GM19324 (cell line): ENCODE measurements around the gene MCAM.

Experiments
- ATAC-seq: cut with Tn5 transposase; IDR thresholded peaks from one replicate; pipeline ENCODE4 v1.9.1; 2021; ENCODE audit warnings: mild to moderate bottlenecking, moderate library complexity; ENCODE audit not compliant: unreplicated experiment, low FRiP score

The MCAM gene

GRCh38 chr11:119309953-119310681 is 6.8 kb downstream of the MCAM start:
- ATAC-seq, result no peak

DNA sequence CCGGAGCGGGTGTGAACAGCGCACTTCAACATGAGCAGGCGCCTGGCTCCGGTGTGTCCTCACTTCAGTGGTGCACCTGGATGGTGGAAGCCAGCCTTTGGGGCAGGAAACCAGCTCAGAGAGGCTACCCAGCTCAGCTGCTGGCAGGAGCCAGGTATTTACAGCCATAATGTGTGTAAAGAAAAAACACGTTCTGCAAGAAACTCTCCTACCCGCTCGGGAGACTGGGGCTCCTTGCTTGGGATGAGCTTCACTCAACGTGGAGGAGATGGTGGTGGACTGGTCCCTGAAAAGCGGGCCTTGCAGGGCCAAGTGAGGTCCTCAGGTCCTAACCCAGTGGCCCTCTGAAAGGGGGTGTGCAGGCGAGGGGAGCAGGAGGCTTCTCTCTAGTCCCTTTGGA is 7.5 kb downstream of the MCAM start:
- no peak for ATAC-seq

GRCh38 chr11:119307974-119308373 is 9.0 kb downstream of the MCAM start:
- no peak for ATAC-seq

DNA sequence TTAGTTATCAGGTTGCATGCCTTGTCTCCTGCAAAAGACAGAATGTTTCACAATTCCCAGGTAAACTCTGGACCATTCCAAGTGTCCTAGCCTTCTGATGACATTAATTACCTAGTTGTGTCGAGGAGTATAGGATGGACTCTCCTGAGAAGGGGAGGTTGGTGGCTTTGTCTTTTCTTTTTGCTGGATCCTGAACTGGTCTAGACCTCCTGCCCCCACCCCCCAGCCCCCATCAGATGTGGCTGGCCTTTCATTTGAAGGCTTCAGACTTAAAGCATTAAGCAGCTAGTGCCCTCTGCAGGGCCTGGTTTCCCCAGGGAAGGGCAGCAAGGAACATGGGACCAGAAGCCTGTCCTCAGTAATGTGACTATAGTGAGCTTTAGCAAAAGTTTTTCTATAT is 9.7 kb downstream of the MCAM start:
- ATAC-seq, result no peak

GRCh38 chr11:119306373-119306890 is 10.5 kb downstream of the MCAM start:
- no peak for ATAC-seq

DNA sequence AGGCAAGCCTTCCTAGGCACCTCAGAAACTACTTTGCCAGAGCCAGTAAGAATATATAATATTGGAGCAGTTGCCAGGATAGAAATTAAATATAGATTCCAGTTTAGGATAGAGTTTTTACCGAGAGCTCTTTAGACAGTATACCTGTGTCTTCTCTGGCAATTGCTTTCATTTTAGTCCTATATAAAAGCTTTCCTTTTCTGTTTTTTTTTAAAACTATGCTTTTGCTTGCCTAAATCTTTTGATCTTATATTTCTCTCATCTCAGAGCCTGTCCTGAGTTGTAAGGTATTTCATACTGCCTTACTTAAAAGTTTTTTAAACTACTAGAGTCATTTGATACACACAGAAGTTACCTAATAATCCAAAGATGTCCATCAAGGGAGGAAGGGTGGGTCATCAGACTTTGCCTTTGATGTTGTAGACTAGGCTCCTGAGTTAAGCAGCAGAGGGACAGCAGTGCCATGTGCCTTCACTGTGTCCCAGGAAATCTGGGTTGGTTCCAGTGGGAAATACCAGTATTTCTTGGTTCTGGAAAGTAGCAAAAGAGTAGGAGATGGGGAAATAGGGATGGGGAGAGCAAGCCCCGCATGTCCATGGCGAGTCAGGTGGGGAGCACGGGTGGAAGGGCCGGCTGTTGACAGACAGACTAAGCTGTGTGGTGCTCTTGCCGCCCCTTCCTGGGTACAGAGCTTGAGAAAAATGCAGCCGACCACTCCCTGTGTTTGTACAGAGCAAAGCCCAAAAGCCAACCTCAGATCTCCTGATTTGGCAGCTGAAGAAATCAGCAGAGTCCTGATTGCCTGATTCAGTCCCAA is 11.2 kb downstream of the MCAM start:
- ATAC-seq, result no peak

- ATAC-seq, result no peak
These were observed 13.7 kb downstream of the MCAM start for GRCh38 chr11:119303227-119303718.

DNA sequence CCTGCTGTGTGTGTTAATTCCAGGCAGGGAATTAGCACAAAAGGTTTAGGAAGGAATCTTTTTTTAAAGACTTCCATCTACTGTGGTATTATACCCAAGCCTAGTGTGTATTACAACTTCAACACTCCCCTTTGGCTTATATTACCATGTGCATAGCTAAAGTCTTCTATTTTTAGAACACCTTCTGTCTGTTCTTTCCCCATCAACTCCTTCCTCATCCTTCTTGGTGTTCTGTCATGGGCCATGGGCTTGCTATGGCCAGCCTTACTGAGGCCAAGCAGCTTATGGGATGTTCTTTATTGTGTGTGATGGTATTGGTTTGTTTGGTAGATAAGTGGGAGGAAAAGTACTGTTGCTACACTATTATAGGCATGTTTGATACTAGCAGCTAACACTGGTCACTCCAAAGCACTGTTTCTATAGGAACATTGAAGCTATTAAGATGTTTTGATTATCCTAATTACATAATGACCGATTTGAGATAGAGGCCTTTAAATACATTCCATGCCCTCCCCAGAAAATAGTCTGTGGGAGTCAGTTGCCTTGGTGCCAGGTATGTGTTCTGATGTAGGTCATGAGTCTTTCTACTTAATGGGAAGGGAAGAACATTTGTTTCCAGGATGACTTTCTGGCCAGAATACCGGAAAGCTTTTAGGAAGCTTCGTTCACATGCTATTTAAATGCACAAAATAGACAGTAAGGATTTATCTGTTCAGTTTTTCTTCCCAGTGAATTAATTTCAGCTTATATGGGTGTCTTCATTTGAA is 16.5 kb downstream of the MCAM start:
- ATAC-seq, result no peak

DNA sequence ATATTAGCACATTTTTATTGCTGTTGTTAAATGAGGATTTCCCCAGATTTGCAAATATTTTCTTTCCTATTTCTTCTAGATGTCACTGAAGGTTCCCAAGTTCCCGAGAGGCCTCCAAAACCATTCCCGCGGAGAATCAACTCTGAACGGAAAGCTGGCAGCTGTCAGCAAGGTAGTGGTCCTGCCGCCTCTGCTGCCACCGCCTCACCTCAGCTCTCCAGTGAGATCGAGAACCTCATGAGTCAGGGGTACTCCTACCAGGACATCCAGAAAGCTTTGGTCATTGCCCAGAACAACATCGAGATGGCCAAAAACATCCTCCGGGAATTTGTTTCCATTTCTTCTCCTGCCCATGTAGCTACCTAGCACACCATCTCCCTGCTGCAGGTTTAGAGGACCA is 17.5 kb downstream of the MCAM start:
- no peak for ATAC-seq

DNA sequence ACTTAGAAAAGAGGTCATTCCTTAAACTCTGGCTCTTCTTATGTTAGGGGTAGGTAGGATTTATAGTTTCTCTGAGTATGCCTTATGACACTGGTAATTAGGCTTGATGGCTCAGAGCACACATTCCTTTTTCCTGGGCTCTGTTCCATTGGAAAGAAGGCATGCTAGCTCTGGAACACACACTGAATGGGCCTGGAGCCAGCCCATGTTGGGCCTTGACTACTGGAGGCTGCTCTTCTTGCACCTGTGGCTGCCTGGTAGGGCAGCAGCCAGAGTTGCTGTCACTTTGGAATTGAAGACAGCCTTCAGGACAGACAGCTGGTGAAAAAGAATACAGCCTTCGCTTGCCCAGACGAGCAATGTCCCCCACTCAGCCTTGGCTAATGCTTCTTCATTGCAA is 18.2 kb downstream of the MCAM start:
- ATAC-seq, result no peak

GRCh38 chr11:119297938-119298337 is 19.0 kb downstream of the MCAM start:
- no peak for ATAC-seq

DNA sequence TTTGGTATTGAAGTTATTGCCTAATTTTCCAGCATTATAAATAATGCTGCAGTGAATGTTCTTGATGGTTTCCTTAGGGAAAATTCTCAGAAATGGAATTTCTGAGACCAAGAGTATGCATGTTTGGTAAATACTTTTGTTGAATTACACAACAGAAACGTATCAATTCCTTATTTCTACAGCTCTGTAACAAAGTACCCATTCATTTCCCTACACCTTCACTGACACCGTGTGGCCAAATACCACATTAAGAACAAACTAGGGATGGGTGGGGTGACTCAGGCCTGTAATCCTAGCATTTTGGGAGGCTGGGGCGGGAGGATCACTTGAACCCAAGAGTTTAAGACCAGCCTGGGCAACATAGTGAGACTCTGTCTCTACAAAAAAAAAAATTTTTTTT is 21.8 kb downstream of the MCAM start:
- no peak for ATAC-seq

DNA sequence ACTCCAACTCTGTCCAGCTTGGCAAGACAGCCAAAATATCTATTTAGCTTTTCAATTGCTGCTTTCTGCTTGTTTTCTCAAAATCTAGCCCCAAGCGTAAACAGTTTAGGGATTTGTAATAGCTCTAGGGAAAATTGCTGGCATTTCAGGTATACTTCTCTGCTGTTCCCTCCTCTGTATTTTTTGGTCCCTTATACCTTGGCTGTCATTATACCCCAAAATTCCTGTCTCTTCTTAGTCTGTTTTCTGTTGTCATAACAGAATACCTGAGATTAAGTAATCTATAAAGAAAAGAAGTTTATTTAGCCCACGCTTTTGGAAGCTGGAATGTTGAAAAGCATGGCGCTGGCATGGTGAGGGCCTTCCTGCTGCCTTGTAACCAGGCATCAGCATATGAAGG is 23.5 kb downstream of the MCAM start:
- no peak for ATAC-seq

DNA sequence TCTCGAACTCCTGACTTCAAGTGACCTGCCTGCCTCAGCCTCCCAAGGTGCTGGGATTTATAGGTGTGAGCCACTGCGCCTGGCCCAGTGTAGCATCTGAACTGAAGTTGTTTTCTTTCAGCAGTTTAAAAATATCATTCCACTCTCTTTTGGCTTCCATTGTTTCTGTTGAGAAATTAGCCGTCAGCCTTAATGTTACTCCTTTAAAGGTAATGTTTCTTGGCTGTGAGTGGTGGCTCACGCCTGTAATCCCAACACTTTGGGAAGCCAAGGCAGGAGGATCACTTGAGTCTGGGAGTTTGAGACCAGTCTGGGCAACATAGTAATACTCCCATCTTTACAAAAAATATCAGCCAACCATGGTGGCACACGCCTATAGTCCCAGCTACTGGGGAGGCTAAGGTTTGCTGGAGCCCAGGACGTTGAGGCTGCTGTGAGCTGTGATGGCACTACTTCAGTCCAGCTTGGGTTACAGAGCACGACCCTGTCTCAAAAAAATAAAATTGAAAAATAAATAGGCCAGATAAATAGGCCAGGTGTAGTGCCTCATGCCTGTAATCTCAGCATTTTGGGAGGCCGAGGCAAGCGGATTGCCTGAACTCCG is 25.9 kb downstream of the MCAM start:
- ATAC-seq, result no peak

DNA sequence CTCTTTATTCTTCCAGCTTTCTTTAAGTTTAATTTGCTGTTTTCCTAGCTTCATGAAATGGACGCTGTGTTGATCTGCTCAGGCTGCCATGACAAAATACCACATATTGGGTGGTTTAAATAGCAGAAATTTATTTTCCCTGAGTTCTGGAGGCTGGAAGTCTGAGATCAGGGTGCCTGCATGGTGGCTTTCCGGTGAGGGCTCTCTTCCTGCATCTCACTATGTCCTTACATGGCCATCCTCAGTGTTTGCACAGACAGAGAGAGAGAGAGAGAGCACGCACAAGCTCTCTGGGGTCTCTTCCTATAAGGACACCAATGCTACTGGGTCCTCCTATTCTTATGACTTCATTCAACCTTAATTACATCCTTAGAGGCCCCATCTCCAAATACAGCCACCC is 28.7 kb downstream of the MCAM start:
- no peak for ATAC-seq

- no peak for ATAC-seq
These were observed 31.5 kb downstream of the MCAM start for GRCh38 chr11:119285431-119285830.

DNA sequence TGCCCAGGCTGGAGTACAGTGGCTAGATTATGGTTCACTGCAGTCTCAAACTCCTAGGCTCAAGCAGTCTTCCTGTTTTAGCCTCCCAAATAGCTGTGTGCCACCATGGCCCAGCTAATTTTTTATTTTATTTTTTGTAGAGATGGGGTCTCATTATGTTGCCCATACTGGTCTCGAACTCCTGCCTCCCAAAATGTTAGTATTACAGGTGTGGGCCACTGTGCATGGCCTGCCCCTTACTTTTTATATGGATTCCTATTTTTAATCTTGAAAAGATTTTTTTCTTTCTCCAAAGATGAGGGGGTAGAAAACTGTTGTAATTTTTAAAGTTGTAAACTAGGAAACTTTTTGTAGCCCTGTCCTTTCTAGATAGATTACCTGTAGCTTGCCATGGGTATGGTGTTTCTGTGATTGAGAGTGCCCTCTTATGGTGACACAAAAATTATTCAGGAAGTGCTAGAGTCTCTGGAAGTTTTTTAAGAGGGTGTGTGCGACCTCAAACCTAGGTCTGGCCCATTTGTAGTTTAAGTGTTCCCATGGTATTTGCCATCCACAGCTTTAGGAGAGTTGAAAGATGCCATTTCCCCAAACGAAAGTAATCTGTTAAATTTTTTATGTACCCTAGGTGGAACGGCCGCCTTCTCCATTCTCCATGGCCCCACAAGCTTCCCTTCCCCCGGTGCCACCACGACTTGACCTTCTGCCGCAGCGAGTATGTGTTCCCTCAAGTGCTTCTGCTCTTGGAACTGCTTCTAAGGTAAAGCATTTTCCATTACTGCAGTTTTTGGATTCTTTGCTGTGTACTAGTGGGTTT is 32.4 kb downstream of the MCAM start:
- no peak for ATAC-seq

GRCh38 chr11:119282495-119282894 is 34.4 kb downstream of the MCAM start:
- ATAC-seq, result no peak

DNA sequence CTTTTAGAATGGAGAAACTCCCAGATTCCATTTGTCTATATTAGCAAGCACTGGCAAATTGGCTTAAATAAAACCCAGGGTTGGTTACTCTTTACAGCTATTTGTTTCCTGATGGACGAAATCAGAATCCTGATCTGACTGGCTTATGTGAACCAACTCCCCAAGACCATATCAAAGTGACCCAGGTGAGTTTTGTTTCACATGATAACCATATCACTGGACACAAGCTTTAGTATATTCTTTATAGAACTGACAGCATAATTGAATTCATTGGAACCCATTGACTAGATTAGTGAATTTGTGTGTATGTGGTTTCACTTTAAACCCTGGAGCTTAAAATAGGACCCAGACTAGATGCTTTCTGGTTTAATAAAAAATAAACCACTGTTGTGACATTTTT is 39.3 kb downstream of the MCAM start:
- ATAC-seq, result no peak

DNA sequence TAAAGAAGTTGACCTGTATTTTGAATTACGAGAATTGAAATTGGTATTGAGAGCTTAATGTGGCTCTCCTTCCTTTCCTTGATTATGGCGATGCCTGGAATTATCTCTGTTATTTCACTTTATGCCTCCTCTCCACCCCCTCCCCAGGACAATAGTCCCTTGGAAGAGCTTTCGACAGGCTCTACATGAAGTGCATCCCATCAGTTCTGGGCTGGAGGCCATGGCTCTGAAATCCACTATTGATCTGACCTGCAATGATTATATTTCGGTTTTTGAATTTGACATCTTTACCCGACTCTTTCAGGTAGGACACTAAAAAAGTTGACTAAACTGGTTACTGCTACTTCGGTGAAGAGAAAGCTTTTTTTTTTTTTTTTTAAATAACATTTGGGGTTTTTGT is 43.2 kb downstream of the MCAM start:
- no peak for ATAC-seq
